Upper lobe of left lung (tissue), 6 donors: ENCODE measurements around the gene PRR3. TPM values are rescaled to one million over a fixed set of nuclear protein-coding genes. Genes with fewer than 3 reads are reported as not detected.

ENCODE experiments used
- ATAC-seq, 2 donors: fragments of 200-7000 bp; cut with Tn5 transposase; one replicate each; pipeline ENCODE4 v1.9.1; 2022; ENCODE audit warnings: mild to moderate bottlenecking in 2 of 2, moderate library complexity in 2 of 2; ENCODE audit not compliant: low FRiP score in 2 of 2
- DNase-seq, 2 donors: peaks; one replicate each; pipeline ENCODE4 v3.0.0-alpha.2; 2019 to 2020
- H3K27ac ChIP-seq, 4 donors: fragments of 200-600 bp; sonication (generic); one replicate each; pipeline ENCODE4 v1.5.1; 2016 to 2019
- H3K27me3 ChIP-seq, 4 donors: fragments of 200-600 bp; sonication (generic); one replicate each; pipeline ENCODE4 v1.5.1; 2017 to 2019
- H3K36me3 ChIP-seq, 4 donors: fragments of 200-600 bp; sonication (generic); one replicate each; pipeline ENCODE4 v1.5.1; 2016 to 2019
- H3K4me1 ChIP-seq, 4 donors: fragments of 200-600 bp; sonication (generic); one replicate each; pipeline ENCODE4 v1.5.1; 2018 to 2019
- H3K4me3 ChIP-seq, 4 donors: fragments of 200-600 bp; sonication (generic); one replicate each; pipeline ENCODE4 v1.5.1; 2017 to 2019; ENCODE audit warnings: mild to moderate bottlenecking in 2 of 4, moderate library complexity in 1 of 4
- H3K9me3 ChIP-seq, 4 donors: fragments of 200-600 bp; sonication (generic); one replicate each; pipeline ENCODE4 v1.5.1; 2018 to 2019
- EP300 ChIP-seq, 4 donors: sonication (generic); formaldehyde crosslinking; IDR thresholded peaks; one replicate each; pipeline ENCODE4 v1.5.1; 2017; ENCODE audit warnings: antibody characterized with exemption in 4 of 4, control low read depth in 2 of 4
- POLR2A ChIP-seq, 4 donors: fragments of 450-650 bp; IDR thresholded peaks; one replicate each; pipeline ENCODE4 v1.5.1; 2016 to 2017; ENCODE audit warnings: antibody characterized with exemption in 4 of 4, mild to moderate bottlenecking in 2 of 4
- POLR2AphosphoS5 ChIP-seq, 2 donors: sonication (generic); formaldehyde crosslinking; IDR thresholded peaks; one replicate each; pipeline ENCODE4 v1.5.1; 2017; ENCODE audit warnings: antibody characterized with exemption in 2 of 2
- WGBS, 2 donors: methylation state at CpG; one replicate each; pipeline ENCODE4 v1.1.5; 2017 to 2018; 5-methylcytosine and 5-hydroxymethylcytosine counted together
- total RNA-seq, 6 donors: library from RNA; depleted of rRNA in 4 of 6; stranded (reverse); fragments of >200 nt in 4 of 6; gene quantifications; one replicate each; pipeline versions ENCODE4 v1.1.0 to v1.2.1, GENCODE V29; 2016 to 2021
- TF ChIP-seq, protein P1 (sequence below), 6 experiments: fragments of 450-650 bp in 4 of 6; fragments of 200-600 bp in 2 of 6; sonication (generic) in 2 of 6; IDR thresholded peaks; one replicate each; pipeline ENCODE4 v1.5.1; 2016 to 2019; ENCODE audit warnings: antibody characterized with exemption in 6 of 6
- donor health status: DM: no; HTN: no; CAD: no; lungs with moderate emphysema.
- donor health status: DM: no; HTN: yes; CAD: no; lungs with severe emphysema.

PRR3 gene
- total RNA-seq, 6 donors from 2014 or later = 6.0 to 13.6 (median 7.0) TPM

DNA sequence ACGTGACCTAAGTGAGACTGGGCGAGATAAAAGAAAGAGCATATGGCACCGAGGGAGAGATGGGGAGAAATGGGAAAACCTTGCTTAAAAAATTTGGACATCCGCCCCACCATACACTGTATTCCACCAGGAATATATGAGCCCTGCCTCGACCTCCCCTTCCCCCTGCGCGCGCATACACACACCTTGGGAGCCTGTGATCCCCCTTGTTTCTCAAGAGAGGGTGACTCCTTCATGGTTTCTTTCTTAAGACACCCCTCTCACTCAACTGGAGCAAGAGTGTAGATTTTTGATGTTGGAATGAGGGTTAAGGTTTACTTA, 14.6 kb downstream of the PRR3 start:
- DNase-seq (no peak), ATAC-seq (no peak)
- 0 to 1% methylated on average over 8 of the region's 8 CpGs for WGBS, 2 donors
- peaks cover 32 to 43% (median 36%) of the 10 kb centered on the region in 4 donors for H3K4me1 ChIP-seq
- peaks cover 0 to 5% (median 0%) of the 10 kb centered on the region in 4 donors for H3K36me3 ChIP-seq
- no peak for TF ChIP-seq POLR2AphosphoS5 (IDR thresholded peaks at IDR 0.05)
- no peak for TF ChIP-seq POLR2A (IDR thresholded peaks at IDR 0.05)
- no peak for TF ChIP-seq EP300 (IDR thresholded peaks at IDR 0.05)
- TF ChIP-seq, protein P1, sequence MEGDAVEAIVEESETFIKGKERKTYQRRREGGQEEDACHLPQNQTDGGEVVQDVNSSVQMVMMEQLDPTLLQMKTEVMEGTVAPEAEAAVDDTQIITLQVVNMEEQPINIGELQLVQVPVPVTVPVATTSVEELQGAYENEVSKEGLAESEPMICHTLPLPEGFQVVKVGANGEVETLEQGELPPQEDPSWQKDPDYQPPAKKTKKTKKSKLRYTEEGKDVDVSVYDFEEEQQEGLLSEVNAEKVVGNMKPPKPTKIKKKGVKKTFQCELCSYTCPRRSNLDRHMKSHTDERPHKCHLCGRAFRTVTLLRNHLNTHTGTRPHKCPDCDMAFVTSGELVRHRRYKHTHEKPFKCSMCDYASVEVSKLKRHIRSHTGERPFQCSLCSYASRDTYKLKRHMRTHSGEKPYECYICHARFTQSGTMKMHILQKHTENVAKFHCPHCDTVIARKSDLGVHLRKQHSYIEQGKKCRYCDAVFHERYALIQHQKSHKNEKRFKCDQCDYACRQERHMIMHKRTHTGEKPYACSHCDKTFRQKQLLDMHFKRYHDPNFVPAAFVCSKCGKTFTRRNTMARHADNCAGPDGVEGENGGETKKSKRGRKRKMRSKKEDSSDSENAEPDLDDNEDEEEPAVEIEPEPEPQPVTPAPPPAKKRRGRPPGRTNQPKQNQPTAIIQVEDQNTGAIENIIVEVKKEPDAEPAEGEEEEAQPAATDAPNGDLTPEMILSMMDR (IDR thresholded peaks at IDR 0.05) = no peak
- H3K27ac ChIP-seq = peak overlapping the region; percentile 89 to 94 (median 90)
- no peaks in the 10 kb centered on the region for H3K9me3 ChIP-seq
- no peaks in the 10 kb centered on the region for H3K27me3 ChIP-seq
- peak overlapping the region; percentile 70 to 84 (median 72) for H3K4me3 ChIP-seq

DNA sequence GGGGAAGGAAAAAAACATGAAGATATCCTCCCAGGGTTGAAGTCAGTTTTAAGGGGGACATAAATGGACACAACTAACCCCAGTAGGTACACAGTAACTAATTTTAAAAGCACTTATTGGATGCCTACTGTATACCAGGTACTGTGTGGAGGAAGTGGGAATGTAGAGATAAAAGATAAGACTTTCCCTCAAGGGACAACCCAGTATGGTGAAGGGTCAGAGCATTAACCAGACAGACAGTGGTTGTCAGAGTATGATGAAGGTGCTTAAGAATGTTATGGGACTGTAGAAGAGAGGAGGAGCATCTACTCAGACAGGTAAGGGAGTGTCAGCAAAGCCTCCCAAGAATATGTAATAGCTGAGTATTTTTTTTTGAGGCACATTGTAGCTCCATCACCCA, 15.1 kb downstream of the PRR3 start:
- ATAC-seq = no peak
- H3K36me3 ChIP-seq = peaks cover 0 to 9% (median 2%) of the 10 kb centered on the region in 4 donors
- H3K27ac ChIP-seq = peak overlapping the region; percentile 89 to 94 (median 90)
- H3K4me3 ChIP-seq = peak overlapping the region; percentile 70 to 84 (median 72)
- H3K4me1 ChIP-seq = peaks cover 32 to 43% (median 36%) of the 10 kb centered on the region in 4 donors
- no peaks in the 10 kb centered on the region for H3K27me3 ChIP-seq
- no peak for TF ChIP-seq EP300 (IDR thresholded peaks at IDR 0.05)
- TF ChIP-seq POLR2A (IDR thresholded peaks at IDR 0.05) = no peak
- TF ChIP-seq POLR2AphosphoS5 (IDR thresholded peaks at IDR 0.05) = no peak
- TF ChIP-seq, protein P1 (IDR thresholded peaks at IDR 0.05) = no peak
- no peaks in the 10 kb centered on the region for H3K9me3 ChIP-seq
- DNase-seq = no peak

DNA sequence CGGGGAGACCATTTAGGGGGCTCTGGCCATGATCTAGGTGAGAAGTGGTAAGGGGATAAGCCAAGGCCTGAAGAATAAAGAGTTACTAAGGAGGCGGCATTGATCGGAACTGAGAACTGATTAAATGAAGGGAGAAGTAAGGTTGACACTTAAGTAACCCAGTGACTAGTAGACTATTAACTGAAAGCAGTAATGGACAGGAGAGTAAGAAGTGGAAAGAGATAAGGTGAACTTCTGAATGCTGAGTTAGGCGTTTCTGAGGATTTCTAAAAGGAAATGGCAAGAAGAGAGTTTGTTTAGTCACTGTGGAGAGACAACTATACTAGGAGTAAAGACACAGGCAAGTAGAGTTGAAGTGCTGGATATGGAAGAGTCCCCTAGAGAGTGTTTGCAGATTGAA, 16.0 kb downstream of the PRR3 start:
- DNase-seq = no peak
- TF ChIP-seq POLR2A (IDR thresholded peaks at IDR 0.05) (no peak), POLR2AphosphoS5 (IDR thresholded peaks at IDR 0.05) (no peak), EP300 (IDR thresholded peaks at IDR 0.05) (no peak)
- TF ChIP-seq, protein P1 (IDR thresholded peaks at IDR 0.05) = no peak
- Histone ChIP-seq H3K36me3 (peaks cover 6 to 18% (median 10%) of the 10 kb centered on the region in 4 donors), H3K4me3 (no peak overlapping the region), H3K4me1 (peaks cover 32 to 43% (median 36%) of the 10 kb centered on the region in 4 donors), H3K27ac (no peak overlapping the region), H3K27me3 (no peaks in the 10 kb centered on the region), H3K9me3 (no peaks in the 10 kb centered on the region)
- no peak for ATAC-seq
- 47 to 53% methylated on average over 4 of the region's 4 CpGs for WGBS, 2 donors

DNA sequence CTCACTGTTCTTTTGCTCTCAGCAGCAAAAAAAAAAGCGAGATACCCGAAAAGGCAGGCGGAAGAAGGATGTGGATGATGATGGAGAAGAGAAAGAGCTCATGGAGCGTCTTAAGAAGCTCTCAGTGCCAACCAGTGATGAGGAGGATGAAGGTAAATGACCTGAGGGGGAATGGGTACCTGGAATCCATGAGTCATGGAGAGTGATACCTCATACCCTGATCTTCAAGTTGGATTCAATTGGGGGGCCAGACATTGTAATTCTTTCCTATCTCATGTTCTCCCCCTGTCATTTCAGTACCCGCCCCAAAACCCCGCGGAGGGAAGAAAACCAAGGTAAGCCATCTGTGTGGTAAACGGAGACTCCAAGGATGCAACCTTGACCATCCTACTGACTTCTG, 21.0 kb downstream of the PRR3 start:
- peaks cover 10 to 17% (median 14%) of the 10 kb centered on the region in 4 donors for H3K4me1 ChIP-seq
- no peak overlapping the region for H3K4me3 ChIP-seq
- DNase-seq (no peak), ATAC-seq (no peak)
- H3K9me3 ChIP-seq = no peaks in the 10 kb centered on the region
- 93 to 99% methylated on average over 8 of the region's 8 CpGs for WGBS, 2 donors
- TF ChIP-seq, protein P1 (IDR thresholded peaks at IDR 0.05) = no peak
- TF ChIP-seq EP300 (IDR thresholded peaks at IDR 0.05) = no peak
- no peak for TF ChIP-seq POLR2A (IDR thresholded peaks at IDR 0.05)
- no peak overlapping the region for H3K27ac ChIP-seq
- H3K36me3 ChIP-seq = peaks cover 41 to 68% (median 57%) of the 10 kb centered on the region in 4 donors
- H3K27me3 ChIP-seq = no peaks in the 10 kb centered on the region

DNA sequence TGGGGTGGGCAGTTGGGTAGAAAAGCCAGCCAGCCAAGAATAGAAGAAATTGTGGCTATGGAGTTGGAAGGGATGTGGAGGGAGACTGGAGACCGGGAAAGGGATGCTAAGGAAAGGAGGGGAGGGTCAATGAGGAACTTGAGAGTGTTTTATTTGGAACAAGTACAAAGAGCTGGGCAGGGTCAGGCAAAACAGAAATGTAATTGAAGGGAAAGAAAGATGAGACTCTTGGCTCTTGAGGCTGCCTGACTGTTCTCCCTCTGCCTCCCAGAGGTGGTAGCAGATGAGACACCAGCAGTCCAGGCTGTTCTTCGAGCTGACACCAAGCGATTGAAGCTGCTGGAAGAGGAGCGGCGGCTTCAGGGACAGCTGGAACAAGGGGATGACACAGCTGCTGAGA, 26.8 kb downstream of the PRR3 start:
- H3K36me3 ChIP-seq = peaks cover 74 to 100% (median 94%) of the 10 kb centered on the region in 4 donors
- no peak for DNase-seq
- H3K4me3 ChIP-seq = no peak overlapping the region
- no peaks in the 10 kb centered on the region for H3K27me3 ChIP-seq
- 83 to 85% methylated on average over 5 of the region's 5 CpGs for WGBS, 2 donors
- ATAC-seq = no peak
- H3K27ac ChIP-seq = no peak overlapping the region
- TF ChIP-seq, protein P1 (IDR thresholded peaks at IDR 0.05) = no peak
- TF ChIP-seq EP300 (IDR thresholded peaks at IDR 0.05) (no peak), POLR2AphosphoS5 (IDR thresholded peaks at IDR 0.05) (no peak), POLR2A (IDR thresholded peaks at IDR 0.05) (no peak)
- no peaks in the 10 kb centered on the region for H3K9me3 ChIP-seq
- H3K4me1 ChIP-seq = no peaks in the 10 kb centered on the region
